ENCODE results near the gene EMILIN2.
"Not testable (repeated sequence)": the region's sequence is repeated elsewhere in the genome, so short reads cannot be mapped to it uniquely, and the experiment has no call there.

The EMILIN2 gene

GRCh38 chr18:2846636-2847316 lies at the start of gene EMILIN2:
Gene EMILIN2, plus strand, starts transcription at chr18:2847006. Its CDS starts 183 bp downstream, at chr18:2847189.
- no peak for DNase-seq

- no peak for DNase-seq
Observed at GRCh38 chr18:2797951-2798350, 48.9 kb upstream of the EMILIN2 start.

- DNase-seq = no peak
Observed at GRCh38 chr18:2799369-2799768, 47.4 kb upstream of the EMILIN2 start.

- no peak for DNase-seq
Observed at GRCh38 chr18:2805970-2806943, 40.5 kb upstream of the EMILIN2 start.

GRCh38 chr18:2808640-2809039 lies 38.2 kb upstream of the EMILIN2 start:
- DNase-seq = not testable (repeated sequence)

- not testable (repeated sequence) for DNase-seq
Observed at GRCh38 chr18:2809666-2810183, 37.1 kb upstream of the EMILIN2 start.

- no peak for DNase-seq
Observed at GRCh38 chr18:2811416-2811815, 35.4 kb upstream of the EMILIN2 start.

- no peak for DNase-seq
Observed at GRCh38 chr18:2814928-2815327, 31.9 kb upstream of the EMILIN2 start.

GRCh38 chr18:2818281-2818680 lies 28.5 kb upstream of the EMILIN2 start:
- DNase-seq = no peak

GRCh38 chr18:2821695-2822094 lies 25.1 kb upstream of the EMILIN2 start:
- no peak for DNase-seq

- DNase-seq = no peak
Observed at GRCh38 chr18:2822213-2822921, 24.4 kb upstream of the EMILIN2 start.

GRCh38 chr18:2823202-2823601 lies 23.6 kb upstream of the EMILIN2 start:
- DNase-seq = no peak

GRCh38 chr18:2823966-2824365 lies 22.8 kb upstream of the EMILIN2 start:
- DNase-seq = no peak

- DNase-seq = no peak
Observed at GRCh38 chr18:2824865-2825264, 21.9 kb upstream of the EMILIN2 start.

GRCh38 chr18:2825613-2826175 lies 21.1 kb upstream of the EMILIN2 start:
- DNase-seq = no peak

GRCh38 chr18:2826581-2826980 lies 20.2 kb upstream of the EMILIN2 start:
- DNase-seq = no peak

GRCh38 chr18:2827061-2827460 lies 19.7 kb upstream of the EMILIN2 start:
- no peak for DNase-seq

- DNase-seq = not testable (repeated sequence)
Observed at GRCh38 chr18:2836118-2836517, 10.7 kb upstream of the EMILIN2 start.

- not testable (repeated sequence) for DNase-seq
Observed at GRCh38 chr18:2837290-2837689, 9.5 kb upstream of the EMILIN2 start.

GRCh38 chr18:2839202-2839601 lies 7.6 kb upstream of the EMILIN2 start:
- no peak for DNase-seq

GRCh38 chr18:2840521-2840920 lies 6.3 kb upstream of the EMILIN2 start:
- DNase-seq = no peak

GRCh38 chr18:2843146-2843545 lies 3.7 kb upstream of the EMILIN2 start:
- no peak for DNase-seq

GRCh38 chr18:2845172-2845571 lies 1.6 kb upstream of the EMILIN2 start:
- no peak for DNase-seq

Data from NCI-H524 treated with DMSO at 0.1 percent for 48 hours (cell line).